Measurements from ENCODE around the gene ZNF678.

DNA sequence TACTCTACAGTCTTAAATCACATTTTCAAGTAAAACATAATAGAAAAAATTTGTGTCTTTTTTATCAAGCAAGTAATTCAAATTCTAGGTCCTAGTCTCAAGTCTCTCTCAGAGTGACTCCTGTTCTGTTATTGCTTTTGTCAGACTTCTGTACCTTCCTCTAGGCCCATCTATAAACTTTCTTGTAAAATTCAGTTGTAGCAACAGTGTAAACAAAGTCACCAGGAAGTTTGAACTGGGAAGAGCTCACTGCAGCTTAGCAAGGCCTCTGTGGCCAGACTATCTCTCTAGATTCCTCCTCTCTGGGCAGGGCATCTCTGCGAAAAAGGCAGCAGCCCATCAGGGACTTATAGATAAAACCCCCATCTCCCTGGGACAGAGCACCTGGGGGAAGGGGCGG, 13.5 kb upstream of the ZNF678 start:
- TF ChIP-seq, protein P1, sequence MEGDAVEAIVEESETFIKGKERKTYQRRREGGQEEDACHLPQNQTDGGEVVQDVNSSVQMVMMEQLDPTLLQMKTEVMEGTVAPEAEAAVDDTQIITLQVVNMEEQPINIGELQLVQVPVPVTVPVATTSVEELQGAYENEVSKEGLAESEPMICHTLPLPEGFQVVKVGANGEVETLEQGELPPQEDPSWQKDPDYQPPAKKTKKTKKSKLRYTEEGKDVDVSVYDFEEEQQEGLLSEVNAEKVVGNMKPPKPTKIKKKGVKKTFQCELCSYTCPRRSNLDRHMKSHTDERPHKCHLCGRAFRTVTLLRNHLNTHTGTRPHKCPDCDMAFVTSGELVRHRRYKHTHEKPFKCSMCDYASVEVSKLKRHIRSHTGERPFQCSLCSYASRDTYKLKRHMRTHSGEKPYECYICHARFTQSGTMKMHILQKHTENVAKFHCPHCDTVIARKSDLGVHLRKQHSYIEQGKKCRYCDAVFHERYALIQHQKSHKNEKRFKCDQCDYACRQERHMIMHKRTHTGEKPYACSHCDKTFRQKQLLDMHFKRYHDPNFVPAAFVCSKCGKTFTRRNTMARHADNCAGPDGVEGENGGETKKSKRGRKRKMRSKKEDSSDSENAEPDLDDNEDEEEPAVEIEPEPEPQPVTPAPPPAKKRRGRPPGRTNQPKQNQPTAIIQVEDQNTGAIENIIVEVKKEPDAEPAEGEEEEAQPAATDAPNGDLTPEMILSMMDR (IDR thresholded peaks at IDR 0.05; ENCODE audit: low read length) = no peak
- no peak for TF ChIP-seq EZH2 (IDR thresholded peaks at IDR 0.05; ENCODE audit: borderline replicate concordance, low read length)

All from OCI-LY1 (cell line).